Sigmoid colon (tissue), 7 donors: ENCODE measurements around the gene ZDHHC5. TPM values are rescaled to one million over a fixed set of nuclear protein-coding genes. Genes with fewer than 3 reads are reported as not detected.

Experiments
- DNase-seq: peaks from one replicate; pipeline ENCODE4 v3.0.0-alpha.2; 2019
- H3K27ac ChIP-seq, 4 donors: fragments of 200-600 bp; sonication (generic); one replicate each; pipeline ENCODE4 v1.5.1; 2016 to 2019; ENCODE audit warnings: mild to moderate bottlenecking in 1 of 4
- H3K27me3 ChIP-seq, 3 donors: fragments of 200-600 bp; sonication (generic); one replicate each; pipeline ENCODE4 v1.5.1; 2019; ENCODE audit warnings: mild to moderate bottlenecking in 1 of 3
- H3K36me3 ChIP-seq, 4 donors: fragments of 200-600 bp; sonication (generic); one replicate each; pipeline ENCODE4 v1.5.1; 2016 to 2019
- H3K4me1 ChIP-seq, 4 donors: fragments of 200-600 bp; sonication (generic); one replicate each; pipeline ENCODE4 v1.5.1; 2017 to 2019
- H3K4me3 ChIP-seq, 4 donors: fragments of 200-600 bp; sonication (generic); one replicate each; pipeline ENCODE4 v1.5.1; 2017 to 2019; ENCODE audit warnings: mild to moderate bottlenecking in 2 of 4, moderate library complexity in 1 of 4
- H3K9me3 ChIP-seq, 4 donors: fragments of 200-600 bp in 3 of 4; sonication (generic) in 3 of 4; one replicate each; pipeline versions ENCODE4 v1.5.1 to v1.6.1; 2013 to 2019
- EP300 ChIP-seq, 4 donors: sonication (generic); formaldehyde crosslinking; IDR thresholded peaks; one replicate each; pipeline ENCODE4 v1.6.1; 2017; ENCODE audit warnings: antibody characterized with exemption in 4 of 4
- POLR2A ChIP-seq, 2 donors: fragments of 450-650 bp; IDR thresholded peaks; one replicate each; pipeline ENCODE4 v1.6.1; 2016; ENCODE audit warnings: antibody characterized with exemption in 2 of 2, mild to moderate bottlenecking in 2 of 2, moderate library complexity in 2 of 2
- POLR2AphosphoS5 ChIP-seq, 4 donors: sonication (generic); formaldehyde crosslinking; IDR thresholded peaks; one replicate each; pipeline ENCODE4 v1.6.1; 2017; ENCODE audit warnings: antibody characterized with exemption in 4 of 4
- WGBS, 2 donors: extraction: QIAGEN DNeasy Blood & Tissue Kit; methylation state at CpG; one replicate each; pipeline ENCODE4 v1.1.7; 2013; 5-methylcytosine and 5-hydroxymethylcytosine counted together
- intact Hi-C: fragments of 100-400 bp; cut with DNase I; formaldehyde crosslinking; loops from one replicate; pipeline ENCODE4 v1.15.1; 2023
- polyA plus RNA-seq, 3 donors: library from polyadenylated mRNA; stranded (reverse); fragments of 200-250 nt; gene quantifications; one replicate each; pipeline ENCODE4 v1.2.3, GENCODE V29; 2013
- total RNA-seq, 4 donors: library from RNA; depleted of rRNA; stranded (reverse); fragments of >200 nt; gene quantifications; one replicate each; pipeline ENCODE4 v1.1.0, GENCODE V29; 2016
- TF ChIP-seq, protein P1 (sequence below), 4 experiments: fragments of 450-650 bp in 3 of 4; fragments of 200-600 bp in 1 of 4; IDR thresholded peaks; one replicate each; pipeline ENCODE4 v1.5.1; 2016 to 2019; ENCODE audit warnings: antibody characterized with exemption in 4 of 4, mild to moderate bottlenecking in 3 of 4, moderate library complexity in 2 of 4
- donor health status: healthy with polysubstance abuse.
- donor health status: Bipolar disorder and iron deficiency.
- donor health status: healthy.

Gene ZDHHC5
- total and polyA plus RNA-seq, 7 donors, result 13.6 to 42.5 (median 28.0) TPM

DNA sequence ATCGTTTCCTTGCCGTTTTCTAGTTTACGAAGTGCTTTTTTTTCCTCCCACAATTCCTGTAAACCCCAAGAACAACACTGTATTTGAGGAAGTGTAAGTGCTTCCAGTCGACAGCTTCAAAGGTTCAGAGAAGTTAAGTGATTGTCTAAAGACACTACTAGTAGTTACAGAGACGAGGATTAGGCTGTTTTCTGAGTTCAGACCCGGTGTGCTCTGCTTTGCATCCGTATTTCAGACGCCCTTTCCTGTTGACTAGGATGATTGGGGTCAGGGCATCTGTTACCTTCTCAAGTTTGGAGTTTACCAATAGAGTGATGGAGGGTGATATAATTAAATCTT, 9.9 kb upstream of the ZDHHC5 start:
- intact Hi-C loops, result no loop called here
- Histone ChIP-seq H3K27ac (peak overlapping the region; percentile 87 to 93 (median 88)), H3K36me3 (peaks cover 14 to 38% (median 25%) of the 10 kb centered on the region in 4 donors), H3K27me3 (peaks cover 0 to 11% (median 0%) of the 10 kb centered on the region in 3 donors), H3K4me3 (peak overlapping the region; percentile 55 to 68 (median 67)), H3K4me1 (peaks cover 0 to 20% (median 17%) of the 10 kb centered on the region in 4 donors), H3K9me3 (no peaks in the 10 kb centered on the region)
- no peak for DNase-seq
- no peak for TF ChIP-seq POLR2AphosphoS5 (IDR thresholded peaks at IDR 0.05)
- TF ChIP-seq EP300 (IDR thresholded peaks at IDR 0.05), result no peak
- WGBS, 2 donors, result 1% methylated on average over 8 of the region's 8 CpGs

DNA sequence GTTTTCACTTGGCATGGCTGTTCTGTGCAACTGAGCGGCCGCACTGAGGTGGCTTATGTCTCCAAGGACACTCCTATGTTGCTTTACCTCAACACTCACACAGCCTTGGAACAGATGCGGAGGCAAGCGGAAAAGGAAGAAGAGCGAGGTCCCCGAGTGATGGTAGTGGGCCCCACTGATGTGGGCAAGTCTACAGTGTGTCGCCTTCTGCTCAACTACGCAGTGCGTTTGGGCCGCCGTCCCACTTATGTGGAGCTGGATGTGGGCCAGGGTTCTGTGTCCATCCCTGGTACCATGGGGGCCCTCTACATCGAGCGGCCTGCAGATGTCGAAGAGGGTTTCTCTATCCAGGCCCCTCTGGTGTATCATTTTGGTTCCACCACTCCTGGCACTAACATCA, 8.2 kb upstream of the ZDHHC5 start:
- TF ChIP-seq, protein P1, sequence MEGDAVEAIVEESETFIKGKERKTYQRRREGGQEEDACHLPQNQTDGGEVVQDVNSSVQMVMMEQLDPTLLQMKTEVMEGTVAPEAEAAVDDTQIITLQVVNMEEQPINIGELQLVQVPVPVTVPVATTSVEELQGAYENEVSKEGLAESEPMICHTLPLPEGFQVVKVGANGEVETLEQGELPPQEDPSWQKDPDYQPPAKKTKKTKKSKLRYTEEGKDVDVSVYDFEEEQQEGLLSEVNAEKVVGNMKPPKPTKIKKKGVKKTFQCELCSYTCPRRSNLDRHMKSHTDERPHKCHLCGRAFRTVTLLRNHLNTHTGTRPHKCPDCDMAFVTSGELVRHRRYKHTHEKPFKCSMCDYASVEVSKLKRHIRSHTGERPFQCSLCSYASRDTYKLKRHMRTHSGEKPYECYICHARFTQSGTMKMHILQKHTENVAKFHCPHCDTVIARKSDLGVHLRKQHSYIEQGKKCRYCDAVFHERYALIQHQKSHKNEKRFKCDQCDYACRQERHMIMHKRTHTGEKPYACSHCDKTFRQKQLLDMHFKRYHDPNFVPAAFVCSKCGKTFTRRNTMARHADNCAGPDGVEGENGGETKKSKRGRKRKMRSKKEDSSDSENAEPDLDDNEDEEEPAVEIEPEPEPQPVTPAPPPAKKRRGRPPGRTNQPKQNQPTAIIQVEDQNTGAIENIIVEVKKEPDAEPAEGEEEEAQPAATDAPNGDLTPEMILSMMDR (IDR thresholded peaks at IDR 0.05), result no peak
- TF ChIP-seq EP300 (IDR thresholded peaks at IDR 0.05) (no peak), POLR2A (IDR thresholded peaks at IDR 0.05) (no peak), POLR2AphosphoS5 (IDR thresholded peaks at IDR 0.05) (no peak)
- Histone ChIP-seq H3K36me3 (peaks cover 14 to 40% (median 25%) of the 10 kb centered on the region in 4 donors), H3K4me1 (peaks cover 0 to 20% (median 17%) of the 10 kb centered on the region in 4 donors), H3K27me3 (no peaks in the 10 kb centered on the region), H3K9me3 (no peaks in the 10 kb centered on the region), H3K4me3 (no peak overlapping the region), H3K27ac (no peak overlapping the region)
- WGBS, 2 donors, result 95 to 96% methylated on average over 14 of the region's 14 CpGs
- DNase-seq, result no peak
- intact Hi-C loops, result loop anchor here (10.0 kb wide), 2 partner anchors 915 to 1895 kb away; partner anchors contain the start of genes LPXN and ZFP91

DNA sequence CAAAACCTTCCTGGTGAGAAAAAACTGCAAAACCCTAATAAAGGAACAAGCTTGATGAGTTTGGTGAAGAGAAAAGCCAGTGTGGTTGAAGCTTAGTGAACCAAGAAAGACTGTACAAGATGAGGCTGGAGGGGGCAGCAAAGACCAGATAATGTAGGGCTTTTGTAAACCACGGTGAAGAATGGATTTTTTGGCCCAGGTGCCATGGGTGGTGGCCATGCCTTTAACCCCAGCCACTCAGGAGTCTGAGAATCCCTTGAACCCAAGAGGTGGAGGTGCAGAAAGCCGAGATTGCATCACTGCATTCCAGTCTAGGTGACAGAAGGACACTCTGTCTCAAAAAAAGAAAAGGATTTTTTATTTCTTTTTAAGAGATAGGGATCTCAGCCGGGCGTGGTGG, 5.0 kb upstream of the ZDHHC5 start:
- TF ChIP-seq POLR2AphosphoS5 (IDR thresholded peaks at IDR 0.05) (no peak), EP300 (IDR thresholded peaks at IDR 0.05) (no peak), POLR2A (IDR thresholded peaks at IDR 0.05) (no peak)
- TF ChIP-seq, protein P1 (IDR thresholded peaks at IDR 0.05), result no peak
- intact Hi-C loops, result loop anchor here (10.0 kb wide), 2 partner anchors 912 to 1892 kb away; partner anchors contain the start of genes LPXN and ZFP91
- Histone ChIP-seq H3K4me1 (peaks cover 0 to 20% (median 19%) of the 10 kb centered on the region in 4 donors), H3K27ac (no peak overlapping the region), H3K27me3 (no peaks in the 10 kb centered on the region), H3K4me3 (no peak overlapping the region), H3K36me3 (peaks cover 14 to 40% (median 25%) of the 10 kb centered on the region in 4 donors), H3K9me3 (no peaks in the 10 kb centered on the region)
- no peak for DNase-seq
- 70 to 73% methylated on average over 4 of the region's 4 CpGs for WGBS, 2 donors

DNA sequence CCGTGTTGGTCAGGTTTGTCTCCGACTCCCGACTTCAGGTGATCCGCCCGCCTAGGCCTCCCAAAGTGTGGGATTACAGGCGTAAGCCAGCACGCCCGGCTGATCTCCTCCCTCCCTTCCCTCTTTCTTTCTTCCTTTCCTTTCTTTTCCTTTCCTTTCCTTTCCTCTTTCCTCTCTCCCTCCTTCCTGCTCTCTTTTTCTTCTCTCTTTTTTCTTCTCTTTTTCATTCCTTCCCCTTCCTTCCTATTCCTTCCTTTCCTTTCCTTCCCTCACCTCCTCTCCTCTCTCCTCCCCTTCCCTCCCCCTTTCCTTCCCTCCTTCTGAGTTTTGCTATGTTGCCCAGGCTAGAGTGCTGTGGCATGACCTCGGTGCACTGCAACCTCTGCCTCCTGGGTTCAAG, 3.9 kb upstream of the ZDHHC5 start:
- WGBS, 2 donors, result 82 to 92% methylated on average over 9 of the region's 9 CpGs
- intact Hi-C loops, result loop anchor here (10.0 kb wide), 2 partner anchors 911 to 1891 kb away; partner anchors contain the start of genes LPXN and ZFP91
- H3K27me3 ChIP-seq, result no peaks in the 10 kb centered on the region
- H3K4me3 ChIP-seq, result no peak overlapping the region
- DNase-seq, result no peak
- TF ChIP-seq POLR2A (IDR thresholded peaks at IDR 0.05), result no peak
- no peak for TF ChIP-seq POLR2AphosphoS5 (IDR thresholded peaks at IDR 0.05)
- TF ChIP-seq EP300 (IDR thresholded peaks at IDR 0.05), result no peak
- TF ChIP-seq, protein P1 (IDR thresholded peaks at IDR 0.05), result no peak
- H3K9me3 ChIP-seq, result no peaks in the 10 kb centered on the region
- peaks cover 14 to 40% (median 25%) of the 10 kb centered on the region in 4 donors for H3K36me3 ChIP-seq
- peaks cover 0 to 14% (median 12%) of the 10 kb centered on the region in 4 donors for H3K4me1 ChIP-seq
- no peak overlapping the region for H3K27ac ChIP-seq

DNA sequence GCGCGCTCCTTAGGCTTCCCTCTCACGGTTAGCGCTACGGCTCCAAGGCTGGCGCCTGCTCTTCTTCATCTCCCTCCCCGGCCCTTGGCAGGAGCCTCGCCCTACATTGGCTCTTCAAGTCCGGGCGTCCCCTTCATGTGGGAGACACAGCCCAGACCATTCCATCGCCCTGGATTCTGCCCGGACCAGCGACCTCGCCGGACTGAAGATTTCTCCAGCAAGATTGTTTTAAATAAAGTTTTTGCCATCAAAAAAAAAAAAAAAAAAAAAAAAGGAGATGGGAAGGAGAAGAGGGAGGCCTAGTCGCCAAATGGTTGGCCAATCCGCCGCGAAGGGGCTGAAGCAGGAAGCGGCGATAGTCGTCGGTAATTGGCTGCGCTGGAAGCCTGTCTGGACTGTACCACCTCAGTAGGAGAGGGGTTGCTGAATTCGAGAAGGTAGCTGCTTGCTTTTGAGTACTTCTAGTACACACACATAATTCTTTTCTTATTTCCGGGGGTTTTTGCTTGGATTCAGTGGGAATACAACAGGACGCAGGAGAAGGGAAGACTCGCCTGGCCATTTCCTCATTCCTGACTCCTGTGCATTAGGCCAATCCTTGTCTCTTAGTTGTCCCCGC, 688 bp upstream of the ZDHHC5 start:
- H3K4me1 ChIP-seq, result peaks cover 0 to 30% (median 28%) of the 10 kb centered on the region in 4 donors
- H3K27ac ChIP-seq, result peak overlapping the region; percentile 92 to 99 (median 98)
- H3K27me3 ChIP-seq, result no peaks in the 10 kb centered on the region
- peaks cover 0 to 13% (median 2%) of the 10 kb centered on the region in 4 donors for H3K36me3 ChIP-seq
- peak overlapping the region; percentile 67 to 98 (median 84) for H3K4me3 ChIP-seq
- TF ChIP-seq EP300 (IDR thresholded peaks at IDR 0.05) (no peak), POLR2AphosphoS5 (IDR thresholded peaks at IDR 0.05) (peak in 3 of 4 donors; percentile 23 to 58 (median 41))
- no peaks in the 10 kb centered on the region for H3K9me3 ChIP-seq
- intact Hi-C loops, result loop anchor here (5.0 to 10.0 kb wide), 8 partner anchors 45 to 1945 kb away; partner anchors contain the start of genes CTNND1, LPXN, MED19 and P2RX3
- peak; percentile 100 for DNase-seq
- 0% methylated on average over 29 of the region's 29 CpGs for whole genome bisulfite sequencing, 2 donors
